OCI-LY1 (cell line): ENCODE measurements around the gene PIEZO1.
A peak's percentile ranks its signal among the peaks of the same experiment; 100 is the strongest.

ENCODE experiments used
- H2AFZ ChIP-seq: fragments of 200-600 bp; sonication (generic), shearing (Covaris generic); 2 replicates; pipeline ENCODE4 v1.6.0; 2014; ENCODE audit warnings: antibody characterized with exemption, mild to moderate bottlenecking, low read length
- H3F3A ChIP-seq: fragments of 200-600 bp; sonication (generic), shearing (Covaris generic); 2 replicates; pipeline ENCODE4 v1.6.0; 2014; ENCODE audit warnings: mild to moderate bottlenecking, antibody characterized with exemption, low read length, moderate library complexity; ENCODE audit not compliant: insufficient read depth
- H3K27ac ChIP-seq: fragments of 200-600 bp; sonication (generic); 2 replicates; pipeline ENCODE4 v1.5.1; 2014; ENCODE audit warnings: low read length, mixed run types, mild to moderate bottlenecking, low read depth; ENCODE audit not compliant: poor library complexity, severe bottlenecking
- H3K27me3 ChIP-seq: fragments of 200-600 bp; sonication (generic); 2 replicates; pipeline ENCODE4 v1.6.0; 2014; ENCODE audit warnings: antibody characterized with exemption, mild to moderate bottlenecking, low read length, moderate library complexity; ENCODE audit not compliant: insufficient read depth
- H3K36me3 ChIP-seq: fragments of 200-600 bp; sonication (generic); 2 replicates; pipeline ENCODE4 v1.6.1; 2014; ENCODE audit warnings: mild to moderate bottlenecking, antibody characterized with exemption, low read length, moderate library complexity, mixed read lengths; ENCODE audit not compliant: insufficient read depth
- H3K4me1 ChIP-seq: fragments of 200-600 bp; sonication (generic); 2 replicates; pipeline ENCODE4 v1.5.1; 2014; ENCODE audit warnings: mild to moderate bottlenecking, low read length, moderate library complexity; ENCODE audit not compliant: insufficient read depth, severe bottlenecking
- H3K4me2 ChIP-seq: fragments of 200-600 bp; sonication (generic), shearing (Covaris generic); 2 replicates; pipeline ENCODE4 v1.6.1; 2014; ENCODE audit warnings: low read length
- H3K4me3 ChIP-seq: fragments of 200-600 bp; sonication (generic); 2 replicates; pipeline ENCODE4 v1.5.1; 2014; ENCODE audit warnings: low read length, low read depth, mild to moderate bottlenecking, mixed read lengths; ENCODE audit not compliant: poor library complexity, severe bottlenecking
- H3K79me2 ChIP-seq: fragments of 200-600 bp; shearing (Covaris generic); 2 replicates; pipeline ENCODE4 v1.6.1; 2016; ENCODE audit warnings: mixed run types, low read length, mixed read lengths; ENCODE audit not compliant: insufficient read depth
- H3K9ac ChIP-seq: fragments of 200-600 bp; sonication (generic), shearing (Covaris generic); 2 replicates; pipeline ENCODE4 v1.6.1; 2014; ENCODE audit warnings: mild to moderate bottlenecking, low read length, mixed read lengths
- H3K9me2 ChIP-seq: fragments of 200-600 bp; sonication (generic), shearing (Covaris generic); 2 replicates; pipeline ENCODE4 v1.6.1; 2014; ENCODE audit warnings: low read depth, mild to moderate bottlenecking, low read length, mixed read lengths
- H3K9me3 ChIP-seq: fragments of 200-600 bp; shearing (Covaris generic); 2 replicates; pipeline ENCODE4 v1.6.1; 2014; ENCODE audit warnings: low read length, mixed read lengths
- H4K20me1 ChIP-seq: fragments of 200-600 bp; sonication (generic), shearing (Covaris generic); 2 replicates; pipeline ENCODE4 v1.6.0; 2016; ENCODE audit warnings: mild to moderate bottlenecking, low read length; ENCODE audit not compliant: insufficient read depth
- CTCF ChIP-seq: fragments of 200-600 bp; sonication (generic), shearing (Covaris generic); IDR thresholded peaks from 2 replicates; pipeline ENCODE4 v1.5.1; 2017; ENCODE audit warnings: mild to moderate bottlenecking, antibody characterized with exemption, low read length, moderate library complexity, mixed read lengths
- EZH2 ChIP-seq: fragments of 200-600 bp; sonication (generic), shearing (Covaris generic); IDR thresholded peaks from 2 replicates; pipeline ENCODE4 v1.8.0; 2017; ENCODE audit warnings: borderline replicate concordance, mixed run types, mild to moderate bottlenecking, antibody characterized with exemption, low read length, moderate library complexity, mixed read lengths

Gene PIEZO1

GRCh38 chr16:88787579-88788314 lies 2.7 kb upstream of the PIEZO1 start:
- H4K20me1 ChIP-seq = no peaks in the 10 kb centered on the region
- H3K4me2 ChIP-seq = no peak overlapping the region
- no peak overlapping the region for H2AFZ ChIP-seq
- no peak overlapping the region for H3K27ac ChIP-seq
- no peaks in the 10 kb centered on the region for H3K9me2 ChIP-seq
- no peaks in the 10 kb centered on the region for H3K9me3 ChIP-seq
- H3F3A ChIP-seq = peaks cover 12% of the 10 kb centered on the region
- H3K79me2 ChIP-seq = no peaks in the 10 kb centered on the region
- no peak for TF ChIP-seq CTCF
- TF ChIP-seq EZH2 = no peak
- H3K27me3 ChIP-seq = peaks cover 10% of the 10 kb centered on the region
- H3K4me1 ChIP-seq = peaks cover 50% of the 10 kb centered on the region
- H3K9ac ChIP-seq = no peak overlapping the region
- H3K36me3 ChIP-seq = no peaks in the 10 kb centered on the region
- no peak overlapping the region for H3K4me3 ChIP-seq

- H3K9ac ChIP-seq = peak overlapping the region; percentile 63
- H3K4me1 ChIP-seq = peaks cover 29% of the 10 kb centered on the region
- peaks cover 12% of the 10 kb centered on the region for H3F3A ChIP-seq
- peak overlapping the region; percentile 63 for H3K4me3 ChIP-seq
- H3K9me2 ChIP-seq = no peaks in the 10 kb centered on the region
- no peak overlapping the region for H3K27ac ChIP-seq
- no peak overlapping the region for H2AFZ ChIP-seq
- H3K4me2 ChIP-seq = peak overlapping the region; percentile 65
- peaks cover 10% of the 10 kb centered on the region for H3K27me3 ChIP-seq
- H3K9me3 ChIP-seq = no peaks in the 10 kb centered on the region
- TF ChIP-seq CTCF (no peak), EZH2 (no peak)
- no peaks in the 10 kb centered on the region for H3K79me2 ChIP-seq
- no peaks in the 10 kb centered on the region for H3K36me3 ChIP-seq
- no peaks in the 10 kb centered on the region for H4K20me1 ChIP-seq
These were observed 239 bp downstream of the PIEZO1 start for GRCh38 chr16:88784856-88785105.

GRCh38 chr16:88784074-88784855 lies 755 bp downstream of the PIEZO1 start:
- Histone ChIP-seq H2AFZ (no peak overlapping the region), H3K79me2 (no peaks in the 10 kb centered on the region), H4K20me1 (no peaks in the 10 kb centered on the region)

More at GRCh38 chr16:88784074-88784855, 755 bp downstream of the PIEZO1 start:
- Histone ChIP-seq H3K27me3 (peaks cover 10% of the 10 kb centered on the region), H3K27ac (no peak overlapping the region), H3K4me3 (peak overlapping the region; percentile 63), H3K4me1 (peaks cover 28% of the 10 kb centered on the region), H3K9ac (peak overlapping the region; percentile 63), H3K4me2 (peak overlapping the region; percentile 65), H3K9me2 (no peaks in the 10 kb centered on the region), H3F3A (peaks cover 12% of the 10 kb centered on the region), H3K9me3 (no peaks in the 10 kb centered on the region), H3K36me3 (no peaks in the 10 kb centered on the region)
- TF ChIP-seq CTCF = peak; percentile 26; the same call in 1 of the 2 replicates
- TF ChIP-seq EZH2 = no peak
